GM23338 (cell line): Measurements from ENCODE around the gene CYFIP2. TPM values are rescaled to one million over a fixed set of nuclear protein-coding genes. Genes with fewer than 3 reads are reported as not detected.

Source experiments
- ATAC-seq: fragments of 200-7000 bp; cut with Tn5 transposase; 3 replicates; pipeline ENCODE4 v1.9.1; 2020
- DNase-seq: peaks from one replicate; pipeline ENCODE4 v3.0.0-alpha.2; 2015; ENCODE audit warnings: low spot score
- H2AFZ ChIP-seq: fragments of 200-600 bp; sonication (generic); 2 replicates; pipeline ENCODE4 v1.8.0; 2016; ENCODE audit warnings: antibody characterized with exemption, mild to moderate bottlenecking, moderate library complexity
- H3F3A ChIP-seq: fragments of 200-600 bp; sonication (generic); replicated peaks from 2 replicates; pipeline ENCODE4 v1.8.0; 2017; ENCODE audit warnings: antibody characterized with exemption, mixed run types, low read depth
- H3K27ac ChIP-seq: fragments of 200-600 bp; sonication (generic); 2 replicates; pipeline ENCODE4 v1.6.1; 2016; ENCODE audit warnings: low read depth
- H3K27me3 ChIP-seq: fragments of 200-600 bp; sonication (generic); 2 replicates; pipeline ENCODE4 v1.8.0; 2016; ENCODE audit warnings: mild to moderate bottlenecking, mixed run types, moderate library complexity; ENCODE audit not compliant: insufficient read depth
- H3K36me3 ChIP-seq: fragments of 200-600 bp; sonication (generic); 2 replicates; pipeline ENCODE4 v1.8.0; 2016; ENCODE audit warnings: mild to moderate bottlenecking; ENCODE audit not compliant: insufficient read depth
- H3K4me1 ChIP-seq: fragments of 200-600 bp; sonication (generic); 2 replicates; pipeline ENCODE4 v1.8.0; 2016; ENCODE audit warnings: mild to moderate bottlenecking, moderate library complexity; ENCODE audit not compliant: insufficient read depth
- H3K4me2 ChIP-seq: fragments of 200-600 bp; sonication (generic); 2 replicates; pipeline ENCODE4 v1.7.1; 2017; ENCODE audit warnings: mixed run types
- H3K4me3 ChIP-seq: fragments of 200-600 bp; sonication (generic); 2 replicates; pipeline ENCODE4 v1.6.1; 2016; ENCODE audit warnings: mixed run types
- H3K79me2 ChIP-seq: fragments of 200-600 bp; sonication (generic); replicated peaks from 2 replicates; pipeline ENCODE4 v1.8.0; 2017; ENCODE audit warnings: mild to moderate bottlenecking; ENCODE audit not compliant: insufficient read depth
- H3K9me2 ChIP-seq: fragments of 200-600 bp; sonication (generic); 2 replicates; pipeline ENCODE4 v1.8.0; 2017; ENCODE audit not compliant: insufficient read depth
- H4K20me1 ChIP-seq: fragments of 200-600 bp; sonication (generic); replicated peaks from 2 replicates; pipeline ENCODE4 v1.8.0; 2017; ENCODE audit warnings: mild to moderate bottlenecking; ENCODE audit not compliant: insufficient read depth
- H3K27ac Mint-ChIP-seq: 2 replicates; pipeline ENCODE4 v1.8.0; 2020; ENCODE audit warnings: inconsistent platforms, mild to moderate bottlenecking, moderate library complexity, mixed read lengths
- H3K27me3 Mint-ChIP-seq: 3 replicates; pipeline ENCODE4 v1.8.0; 2022; ENCODE audit warnings: low read depth, mild to moderate bottlenecking, moderate library complexity, mixed read lengths, inconsistent platforms; ENCODE audit not compliant: insufficient read depth, poor library complexity
- H3K36me3 Mint-ChIP-seq: 3 replicates; pipeline ENCODE4 v1.8.0; 2021; ENCODE audit warnings: low read depth, mild to moderate bottlenecking, inconsistent platforms, moderate library complexity, mixed read lengths
- H3K4me1 Mint-ChIP-seq: 3 replicates; pipeline ENCODE4 v1.8.0; 2020; ENCODE audit warnings: mild to moderate bottlenecking, inconsistent platforms, mixed read lengths
- H3K4me3 Mint-ChIP-seq: 3 replicates; pipeline ENCODE4 v1.8.0; 2021; ENCODE audit warnings: moderate library complexity, mild to moderate bottlenecking, inconsistent platforms, mixed read lengths
- H3K9me3 Mint-ChIP-seq: 3 replicates; pipeline ENCODE4 v1.8.0; 2020; ENCODE audit warnings: moderate library complexity, mild to moderate bottlenecking, inconsistent platforms, mixed read lengths
- CTCF ChIP-seq, 2 experiments: fragments of 200-600 bp in 1 of 2; sonication (generic) in 1 of 2; conservative IDR thresholded peaks; 2 replicates each; pipeline versions ENCODE4 v1.5.1 to v1.6.1; 2016 to 2017; ENCODE audit warnings: antibody characterized with exemption in 2 of 2, low read depth in 2 of 2, mild to moderate bottlenecking in 2 of 2, moderate library complexity in 1 of 2
- JUNB ChIP-seq: IDR thresholded peaks from one replicate; pipeline ENCODE4 v1.6.1; 2016; ENCODE audit warnings: antibody characterized with exemption; ENCODE audit not compliant: unreplicated experiment
- STAT1 ChIP-seq: IDR thresholded peaks from one replicate; pipeline ENCODE4 v1.6.1; 2016; ENCODE audit warnings: antibody characterized with exemption; ENCODE audit not compliant: unreplicated experiment
- ZNF331 ChIP-seq: fragments of 250-450 bp; sonication (Bioruptor Pico); IDR thresholded peaks from 2 replicates; pipeline ENCODE4 v1.5.0; 2020; ENCODE audit warnings: low read depth, mild to moderate bottlenecking, moderate library complexity
- ZNF462 ChIP-seq: fragments of 250-450 bp; sonication (Bioruptor Pico); IDR thresholded peaks from 2 replicates; pipeline ENCODE4 v1.5.0; 2020; ENCODE audit warnings: mild to moderate bottlenecking, moderate library complexity
- polyA plus RNA-seq: library from polyadenylated mRNA; unstranded; fragments of >200 nt; fragmentation: Nextera tagmentation; extraction: Ambion mirVana; gene quantifications from 2 replicates; pipeline ENCODE4 v1.2.1, GENCODE V29; 2016
- total RNA-seq: library from RNA; depleted of rRNA; stranded (reverse); fragments of >200 nt; shearing (Covaris generic); gene quantifications from 2 replicates; pipeline ENCODE4 v1.2.3, GENCODE V29; 2014

CYFIP2 gene
- total and polyA plus RNA-seq, 2 experiments from 2014 or later: 54.1 to 98.4 TPM

- no peak for TF ChIP-seq CTCF (conservative IDR thresholded peaks at IDR 0.05; ENCODE audit: low read depth in 2 of 2)
- TF ChIP-seq STAT1: no peak
- TF ChIP-seq ZNF331 (CRISPR knock-in tag): no peak
- TF ChIP-seq JUNB: no peak
Measured at GRCh38 chr5:157275403-157275802, 9.5 kb downstream of the CYFIP2 start (continued).

GRCh38 chr5:157278319-157279037, 12.6 kb downstream of the CYFIP2 start:
- H3K36me3 Mint-ChIP-seq: no peaks in the 10 kb centered on the region
- peaks cover 3% of the 10 kb centered on the region; the same call in 1 of the 3 replicates for H3K4me1 Mint-ChIP-seq
- no peaks in the 10 kb centered on the region for H3K27me3 Mint-ChIP-seq
- Histone ChIP-seq H3K9me2 (no peaks in the 10 kb centered on the region), H3K4me2 (no peak overlapping the region), H2AFZ (no peak overlapping the region), H3K27ac (no peak overlapping the region), H4K20me1 (peaks cover 9% of the 10 kb centered on the region), H3K4me1 (peaks cover 2% of the 10 kb centered on the region; the same call in 1 of the 2 replicates), H3K4me3 (no peak overlapping the region), H3F3A (no peaks in the 10 kb centered on the region), H3K79me2 (peaks cover 96% of the 10 kb centered on the region), H3K36me3 (no peaks in the 10 kb centered on the region), H3K27me3 (no peaks in the 10 kb centered on the region)
- H3K27ac Mint-ChIP-seq: no peak overlapping the region
- ATAC-seq: no peak
- H3K4me3 Mint-ChIP-seq: no peak overlapping the region
- H3K9me3 Mint-ChIP-seq: no peaks in the 10 kb centered on the region
- DNase-seq: no peak
- TF ChIP-seq ZNF462 (CRISPR knock-in tag): no peak
- no peak for TF ChIP-seq CTCF (conservative IDR thresholded peaks at IDR 0.05; ENCODE audit: low read depth in 2 of 2)
- TF ChIP-seq STAT1: no peak
- no peak for TF ChIP-seq JUNB
